Heart right ventricle (tissue), 16 donors: ENCODE data around the gene DRP2. TPM values are rescaled to one million over a fixed set of nuclear protein-coding genes. Genes with fewer than 3 reads are reported as not detected.

ENCODE experiments used
- ATAC-seq, 8 donors: fragments of 200-7000 bp; cut with Tn5 transposase; one replicate each; pipeline ENCODE4 v1.9.1; 2020; ENCODE audit warnings: mild to moderate bottlenecking in 8 of 8, moderate library complexity in 8 of 8, moderate number of reproducible peaks in 1 of 8
- DNase-seq, 2 donors: peaks; one replicate each; pipeline ENCODE4 v3.0.0-alpha.2; 2020
- H3K27ac ChIP-seq, 10 donors: fragments of 200-600 bp; sonication (generic) in 2 of 10; one replicate each; pipeline versions ENCODE4 v1.5.0 to v1.8.0; 2020 to 2022; ENCODE audit warnings: mild to moderate bottlenecking in 3 of 10
- H3K27me3 ChIP-seq, 7 donors: fragments of 200-600 bp; one replicate each; pipeline ENCODE4 v1.8.0; 2021 to 2022; ENCODE audit warnings: mild to moderate bottlenecking in 2 of 7
- H3K36me3 ChIP-seq, 9 donors: fragments of 200-600 bp; sonication (generic) in 1 of 9; one replicate each; pipeline versions ENCODE4 v1.5.0 to v1.8.0; 2020 to 2022; ENCODE audit warnings: mild to moderate bottlenecking in 2 of 9
- H3K4me1 ChIP-seq, 9 donors: fragments of 200-600 bp; sonication (generic) in 1 of 9; one replicate each; pipeline versions ENCODE4 v1.5.0 to v1.8.0; 2020 to 2022; ENCODE audit warnings: mild to moderate bottlenecking in 4 of 9
- H3K4me3 ChIP-seq, 10 donors: fragments of 200-600 bp; sonication (generic) in 2 of 10; one replicate each; pipeline versions ENCODE4 v1.5.0 to v1.8.0; 2020 to 2022; ENCODE audit warnings: mild to moderate bottlenecking in 7 of 10, moderate library complexity in 2 of 10
- H3K9me3 ChIP-seq, 11 donors: fragments of 200-600 bp in 10 of 11; sonication (generic) in 2 of 11; one replicate each; pipeline versions ENCODE4 v1.5.0 to v1.8.0; 2013 to 2022; ENCODE audit warnings: mild to moderate bottlenecking in 2 of 11, control low read depth in 1 of 11, moderate library complexity in 1 of 11
- WGBS, 2 donors: extraction: QIAGEN DNeasy Blood & Tissue Kit; methylation state at CpG; one replicate each; pipeline ENCODE4 v1.1.7; 2013; ENCODE audit warnings: inconsistent platforms in 1 of 2; 5-methylcytosine and 5-hydroxymethylcytosine counted together
- intact Hi-C, 10 donors: fragments of 100-400 bp; cut with DNase I; formaldehyde crosslinking; loops; one replicate each; pipeline versions ENCODE4 v1.11.1 to v1.14.2; 2022
- polyA plus RNA-seq, 2 donors: library from polyadenylated mRNA; stranded (reverse); fragments of 200-250 nt; gene quantifications; one replicate each; pipeline ENCODE4 v1.2.3, GENCODE V29; 2013
- total RNA-seq, 10 donors: library from RNA; stranded (reverse); fragmentation: NEBNext Ultra II Directional in 3 of 10; extraction: Animal tissue kit (Norgen Biotek cat#: 25700) in 3 of 10; gene quantifications; one replicate each; pipeline versions ENCODE4 v1.2.1 to v1.2.4, GENCODE V29; 2021 to 2023
- TF ChIP-seq, protein P1 (sequence below), 9 donors: fragments of 200-600 bp; sonication (generic) in 2 of 9; IDR thresholded peaks; one replicate each; pipeline versions ENCODE4 v1.5.0 to v1.8.0; 2021 to 2022; ENCODE audit warnings: antibody characterized with exemption in 9 of 9, mild to moderate bottlenecking in 5 of 9, moderate library complexity in 1 of 9
- donor health status: Arrhythmogenic right ventricular cardiomyopathy.
- donor health status: ischemic (EF 13 %, LVEDD 7.1; RV severe dilation, severe dysfunction).
- donor health status: healthy with polysubstance abuse.
- donor health status: DM: no; HTN: yes; CAD: no.
- donor health status: DM: no; HTN: no; CAD: no.
- donor health status: ischemic (EF 25% LVEDD 6.9; RV normal size, moderate dysfunction).
- donor health status: ischemic (EF 25% LVEDD 5.7; RV mildly dilated, moderate dysfunction).
- donor health status: healthy.
- donor health status: DM: yes; HTN: yes; CAD: no.
- donor health status: Ischemic cardiomyopathy.
- donor health status: ischemic (EF 35%, LVEDD 5.7; RV mildly dilated, moderate dysfunction).
- donor health status: nonischemic (EF 11% LVEDD 7.7; RV severe dilation, severe dysfunction).
- donor health status: DM: yes; HTN: yes; CAD: no.
- donor health status: PGD.
- donor health status: ischemic (EF 29% LVEDD 5.4; RV normal size, mild dysfunction).
- donor health status: nonischemic (EF 23%, LVEDD 6.1; RV moderate dilation, normal function).

DRP2 gene
- total and polyA plus RNA-seq, 12 donors: 0.01 to 0.24 (median 0.07) TPM; not detected in 5

GRCh38 chrX:101206471-101206870 lies 13.1 kb upstream of the DRP2 start:
- intact Hi-C loops: loop anchor here in 1 of 10 donors (10.0 kb wide), 1 partner anchor 312 kb away; no protein-coding TSS in a partner anchor
- TF ChIP-seq, protein P1, sequence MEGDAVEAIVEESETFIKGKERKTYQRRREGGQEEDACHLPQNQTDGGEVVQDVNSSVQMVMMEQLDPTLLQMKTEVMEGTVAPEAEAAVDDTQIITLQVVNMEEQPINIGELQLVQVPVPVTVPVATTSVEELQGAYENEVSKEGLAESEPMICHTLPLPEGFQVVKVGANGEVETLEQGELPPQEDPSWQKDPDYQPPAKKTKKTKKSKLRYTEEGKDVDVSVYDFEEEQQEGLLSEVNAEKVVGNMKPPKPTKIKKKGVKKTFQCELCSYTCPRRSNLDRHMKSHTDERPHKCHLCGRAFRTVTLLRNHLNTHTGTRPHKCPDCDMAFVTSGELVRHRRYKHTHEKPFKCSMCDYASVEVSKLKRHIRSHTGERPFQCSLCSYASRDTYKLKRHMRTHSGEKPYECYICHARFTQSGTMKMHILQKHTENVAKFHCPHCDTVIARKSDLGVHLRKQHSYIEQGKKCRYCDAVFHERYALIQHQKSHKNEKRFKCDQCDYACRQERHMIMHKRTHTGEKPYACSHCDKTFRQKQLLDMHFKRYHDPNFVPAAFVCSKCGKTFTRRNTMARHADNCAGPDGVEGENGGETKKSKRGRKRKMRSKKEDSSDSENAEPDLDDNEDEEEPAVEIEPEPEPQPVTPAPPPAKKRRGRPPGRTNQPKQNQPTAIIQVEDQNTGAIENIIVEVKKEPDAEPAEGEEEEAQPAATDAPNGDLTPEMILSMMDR (IDR thresholded peaks at IDR 0.05): peak in 6 of 9 donors; percentile 21 to 34 (median 27)
- no peaks in the 10 kb centered on the region for H3K36me3 ChIP-seq
- H3K4me1 ChIP-seq: no peaks in the 10 kb centered on the region
- H3K27me3 ChIP-seq: peaks cover 0 to 37% (median 0%) of the 10 kb centered on the region in 7 donors
- no peak overlapping the region for H3K27ac ChIP-seq
- ATAC-seq (peak in 1 of 8 donors; percentile 43), DNase-seq (no peak)
- no peaks in the 10 kb centered on the region for H3K9me3 ChIP-seq
- H3K4me3 ChIP-seq: no peak overlapping the region
- 34 to 38% methylated on average over 3 of the region's 3 CpGs for WGBS, 2 donors

- ATAC-seq (no peak), DNase-seq (no peak)
- H3K36me3 ChIP-seq: no peaks in the 10 kb centered on the region
- no peak overlapping the region for H3K27ac ChIP-seq
- no peak overlapping the region for H3K4me3 ChIP-seq
- no peaks in the 10 kb centered on the region for H3K9me3 ChIP-seq
- intact Hi-C loops: loop anchor here in 1 of 10 donors (10.0 kb wide), 1 partner anchor 314 kb away; no protein-coding TSS in a partner anchor
- TF ChIP-seq, protein P1 (IDR thresholded peaks at IDR 0.05): no peak
- H3K4me1 ChIP-seq: no peaks in the 10 kb centered on the region
- peaks cover 0 to 28% (median 0%) of the 10 kb centered on the region in 7 donors for H3K27me3 ChIP-seq
- 28 to 37% methylated on average over 4 of the region's 4 CpGs for WGBS, 2 donors
Observed at GRCh38 chrX:101208152-101208905, 11.3 kb upstream of the DRP2 start.

- H3K4me1 ChIP-seq: no peaks in the 10 kb centered on the region
- no peak overlapping the region for H3K4me3 ChIP-seq
- 74 to 83% methylated on average over 1 of the region's 1 CpG for WGBS, 2 donors
- no peaks in the 10 kb centered on the region for H3K9me3 ChIP-seq
- no peak overlapping the region for H3K27ac ChIP-seq
- DNase-seq (no peak), ATAC-seq (no peak)
- TF ChIP-seq, protein P1 (IDR thresholded peaks at IDR 0.05): no peak
- H3K36me3 ChIP-seq: no peaks in the 10 kb centered on the region
- peaks cover 0 to 17% (median 0%) of the 10 kb centered on the region in 7 donors for H3K27me3 ChIP-seq
- intact Hi-C loops: no loop called here
Observed at GRCh38 chrX:101210630-101211029, 9.0 kb upstream of the DRP2 start.

DNA sequence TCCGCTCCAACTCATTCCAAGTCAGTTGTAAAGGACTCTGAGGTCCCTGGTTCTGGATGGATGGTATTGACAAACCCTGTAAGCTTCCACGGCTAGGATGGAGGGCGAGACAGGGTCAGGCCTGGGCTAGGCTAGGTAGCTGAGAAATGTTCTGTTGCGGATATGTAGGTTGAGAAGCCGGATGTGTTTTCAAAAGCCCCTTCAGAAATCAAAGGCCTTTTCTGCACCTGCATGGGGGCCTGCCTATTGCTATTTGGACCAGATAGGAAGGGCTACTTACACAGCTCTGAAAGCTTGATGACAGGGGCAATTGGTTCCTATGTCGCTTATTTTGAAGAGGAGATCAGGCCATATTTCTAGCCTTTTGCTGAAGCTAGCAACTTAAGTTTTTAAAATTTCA lies 1.9 kb upstream of the DRP2 start:
- Histone ChIP-seq H3K27me3 (peaks cover 0 to 25% (median 0%) of the 10 kb centered on the region in 7 donors), H3K4me1 (no peaks in the 10 kb centered on the region), H3K36me3 (no peaks in the 10 kb centered on the region), H3K27ac (no peak overlapping the region), H3K4me3 (no peak overlapping the region), H3K9me3 (no peaks in the 10 kb centered on the region)
- 78 to 93% methylated on average over 6 of the region's 6 CpGs for WGBS, 2 donors
- ATAC-seq: no peak
- DNase-seq: no peak
- intact Hi-C loops: no loop called here
- TF ChIP-seq, protein P1 (IDR thresholded peaks at IDR 0.05): no peak
